GM12865 (cell line): ENCODE data around the gene VPS54.
"Not testable (repeated sequence)": the region's sequence is repeated elsewhere in the genome, so short reads cannot be mapped to it uniquely, and the experiment has no call there.

Experiments
- DNase-seq: peaks from one replicate; pipeline ENCODE4 v3.0.0; 2010; ENCODE audit warnings: low read depth
- H3K4me3 ChIP-seq: 2 replicates; pipeline ENCODE4 v1.5.1; 2011; ENCODE audit warnings: mild to moderate bottlenecking, low read depth, low read length, control low read depth
- CTCF ChIP-seq: IDR thresholded peaks from 2 replicates; pipeline ENCODE4 v1.5.1; 2011; ENCODE audit warnings: low read length, control low read depth, low read depth, inconsistent platforms; ENCODE audit not compliant: insufficient read depth; ENCODE audit errors: missing control alignments

VPS54 gene

GRCh38 chr2:63851691-63852311 lies 167.4 kb downstream of the VPS54 start:
- no peak for DNase-seq
- no peak for TF ChIP-seq CTCF
- H3K4me3 ChIP-seq: no peak overlapping the region

GRCh38 chr2:63850649-63851048 lies 168.6 kb downstream of the VPS54 start:
- H3K4me3 ChIP-seq: no peak overlapping the region
- DNase-seq: peak; percentile 5
- TF ChIP-seq CTCF: no peak

- TF ChIP-seq CTCF: no peak
- no peak for DNase-seq
- no peak overlapping the region for H3K4me3 ChIP-seq
Observed at GRCh38 chr2:63850204-63850571, 169.0 kb downstream of the VPS54 start.

- no peak overlapping the region for H3K4me3 ChIP-seq
- TF ChIP-seq CTCF: no peak
- no peak for DNase-seq
Observed at GRCh38 chr2:63849381-63850203, 169.6 kb downstream of the VPS54 start.

- not testable (repeated sequence) for DNase-seq, H3K4me3 ChIP-seq
Observed at GRCh38 chr2:63847571-63847970, 171.7 kb downstream of the VPS54 start.

- no peak for DNase-seq
- no peak overlapping the region for H3K4me3 ChIP-seq
- no peak for TF ChIP-seq CTCF
Observed at GRCh38 chr2:63846487-63846886, 172.7 kb downstream of the VPS54 start.

- no peak for TF ChIP-seq CTCF
- H3K4me3 ChIP-seq: no peak overlapping the region
- DNase-seq: no peak
Observed at GRCh38 chr2:63845866-63846265, 173.4 kb downstream of the VPS54 start.
